Right lobe of liver (tissue), 6 donors: Measurements from ENCODE around the gene ZNF219. TPM values are rescaled to one million over a fixed set of nuclear protein-coding genes. Genes with fewer than 3 reads are reported as not detected.

Source experiments
- ATAC-seq, 4 donors: fragments of 200-7000 bp; cut with Tn5 transposase; one replicate each; pipeline ENCODE4 v1.9.1; 2020; ENCODE audit warnings: mild to moderate bottlenecking in 4 of 4, moderate library complexity in 4 of 4
- DNase-seq, 3 donors: peaks; one replicate each; pipeline ENCODE4 v3.0.0-alpha.2; 2020
- H3K27ac ChIP-seq, 3 donors: fragments of 200-600 bp; one replicate each; pipeline ENCODE4 v1.8.0; 2022
- H3K27me3 ChIP-seq, 2 donors: fragments of 200-600 bp; one replicate each; pipeline ENCODE4 v1.8.0; 2022
- H3K36me3 ChIP-seq, 4 donors: fragments of 200-600 bp; sonication (generic) in 1 of 4; one replicate each; pipeline versions ENCODE4 v1.5.1 to v1.8.0; 2017 to 2022; ENCODE audit warnings: control low read depth in 1 of 4
- H3K4me1 ChIP-seq, 4 donors: fragments of 200-600 bp; sonication (generic) in 1 of 4; one replicate each; pipeline versions ENCODE4 v1.5.1 to v1.8.0; 2017 to 2022; ENCODE audit warnings: control low read depth in 1 of 4
- H3K4me3 ChIP-seq, 3 donors: fragments of 200-600 bp; one replicate each; pipeline ENCODE4 v1.8.0; 2022
- H3K9me3 ChIP-seq, 4 donors: fragments of 200-600 bp; sonication (generic) in 1 of 4; one replicate each; pipeline versions ENCODE4 v1.5.1 to v1.8.0; 2017 to 2022; ENCODE audit warnings: control low read depth in 1 of 4
- POLR2A ChIP-seq: fragments of 450-650 bp; IDR thresholded peaks from one replicate; pipeline ENCODE4 v1.6.1; 2017; ENCODE audit warnings: antibody characterized with exemption, mild to moderate bottlenecking
- WGBS: methylation state at CpG from one replicate; pipeline ENCODE4 v1.1.6; 2018; ENCODE audit warnings: low coverage, low lambda C conversion rate; ENCODE audit not compliant: insufficient coverage; ENCODE audit errors: missing lambda C conversion rate; 5-methylcytosine and 5-hydroxymethylcytosine counted together
- intact Hi-C, 2 donors: fragments of 100-400 bp; cut with DNase I; formaldehyde crosslinking; loops; one replicate each; pipeline versions ENCODE4 v1.11.2 to v1.14.1; 2022
- small RNA-seq, 2 experiments: library from RNA; depleted of rRNA; stranded (forward); fragments of <200 nt; gene quantifications; one replicate each; pipeline ENCODE3, GENCODE V24; 2016
- total RNA-seq, 6 experiments: library from RNA; depleted of rRNA in 2 of 6; stranded (reverse); fragments of >200 nt in 2 of 6; fragmentation: NEBNext Ultra II Directional in 3 of 6; extraction: Animal tissue kit (Norgen Biotek cat#: 25700) in 3 of 6; gene quantifications; one replicate each; pipeline versions ENCODE4 v1.1.0 to v1.2.4, GENCODE V29; 2016 to 2023
- TF ChIP-seq, protein P1 (sequence below), 4 donors: fragments of 200-600 bp in 3 of 4; fragments of 450-650 bp in 1 of 4; IDR thresholded peaks; one replicate each; pipeline versions ENCODE4 v1.5.1 to v1.8.0; 2016 to 2022; ENCODE audit warnings: antibody characterized with exemption in 4 of 4, mild to moderate bottlenecking in 2 of 4
- donor health status: DM: no; HTN: yes; CAD: no.
- donor health status: DM: no; HTN: no; CAD: no.
- donor health status: DM: no; HTN: no; CAD: no.
- donor health status: DM: no; HTN: yes; CAD: no.
- donor health status: DM: no; HTN: yes; CAD: no.

The ZNF219 gene
- total RNA-seq, 6 experiments from 2014 or later: 6.9 to 20.6 (median 9.3) TPM

DNA sequence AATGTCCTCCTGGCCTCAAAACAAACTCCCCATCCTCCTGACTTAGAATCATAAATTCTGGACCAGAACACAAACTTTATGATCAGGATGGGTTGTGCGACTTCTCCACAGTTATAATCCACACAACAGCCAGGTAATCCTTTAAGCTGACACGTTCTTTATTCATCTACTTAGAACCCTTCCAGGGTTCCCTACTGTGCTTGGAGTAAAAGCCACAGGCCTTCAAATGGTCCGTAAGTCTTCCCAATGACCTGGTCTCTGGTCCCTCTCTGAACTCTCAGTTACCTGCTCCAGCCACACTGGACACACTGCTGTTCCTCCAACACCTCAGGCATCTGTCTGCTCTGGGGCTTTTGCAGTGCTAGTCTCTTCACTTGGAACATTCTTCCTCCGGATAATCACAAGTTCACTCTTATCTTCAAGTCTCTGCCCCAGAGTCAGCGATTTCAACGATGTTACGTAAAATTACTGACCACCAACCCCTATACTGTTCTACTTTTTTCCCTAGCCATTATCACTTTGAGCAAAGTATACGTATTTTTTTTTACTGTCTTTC lies 58.0 kb downstream of the ZNF219 start:
- no peaks in the 10 kb centered on the region for H3K36me3 ChIP-seq
- TF ChIP-seq, protein P1, sequence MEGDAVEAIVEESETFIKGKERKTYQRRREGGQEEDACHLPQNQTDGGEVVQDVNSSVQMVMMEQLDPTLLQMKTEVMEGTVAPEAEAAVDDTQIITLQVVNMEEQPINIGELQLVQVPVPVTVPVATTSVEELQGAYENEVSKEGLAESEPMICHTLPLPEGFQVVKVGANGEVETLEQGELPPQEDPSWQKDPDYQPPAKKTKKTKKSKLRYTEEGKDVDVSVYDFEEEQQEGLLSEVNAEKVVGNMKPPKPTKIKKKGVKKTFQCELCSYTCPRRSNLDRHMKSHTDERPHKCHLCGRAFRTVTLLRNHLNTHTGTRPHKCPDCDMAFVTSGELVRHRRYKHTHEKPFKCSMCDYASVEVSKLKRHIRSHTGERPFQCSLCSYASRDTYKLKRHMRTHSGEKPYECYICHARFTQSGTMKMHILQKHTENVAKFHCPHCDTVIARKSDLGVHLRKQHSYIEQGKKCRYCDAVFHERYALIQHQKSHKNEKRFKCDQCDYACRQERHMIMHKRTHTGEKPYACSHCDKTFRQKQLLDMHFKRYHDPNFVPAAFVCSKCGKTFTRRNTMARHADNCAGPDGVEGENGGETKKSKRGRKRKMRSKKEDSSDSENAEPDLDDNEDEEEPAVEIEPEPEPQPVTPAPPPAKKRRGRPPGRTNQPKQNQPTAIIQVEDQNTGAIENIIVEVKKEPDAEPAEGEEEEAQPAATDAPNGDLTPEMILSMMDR (IDR thresholded peaks at IDR 0.05): no peak
- no peak for TF ChIP-seq POLR2A
- H3K9me3 ChIP-seq: no peaks in the 10 kb centered on the region
- no peaks in the 10 kb centered on the region for H3K27me3 ChIP-seq
- 52% methylated on average over 7 of the region's 8 CpGs for WGBS
- no peak overlapping the region for H3K4me3 ChIP-seq
- intact Hi-C loops: no loop called here
- H3K4me1 ChIP-seq: peaks cover 2 to 70% (median 23%) of the 10 kb centered on the region in 4 donors
- peak overlapping the region in 1 of 3 donors; percentile 10 for H3K27ac ChIP-seq
- ATAC-seq (no peak), DNase-seq (no peak)

Small RNA genes lying within 50 kb of the gene (small RNA-seq; reads per million reads assigned to genes)
- gene RNU6-252P: 0 reads per million in 2 experiments

Other genes with a start within 250 kb of the ZNF219 start
- 1 to 10 TPM in 2 of 6 experiments, not detected in 4; 1.0 to 1.1 TPM for gene RNASE3, start 207.3 kb downstream of the ZNF219 start, total RNA-seq
- 1 to 10 TPM in 2 of 6 experiments, under 1 TPM in 3, not detected in 1; 0.29 to 1.7 (median 0.81) TPM for gene RNASE2, start 143.2 kb downstream of the ZNF219 start, total RNA-seq
- gene METTL17, start 108.7 kb downstream of the ZNF219 start, total RNA-seq: 10 to 100 TPM; 27.5 to 70.7 (median 34.6) TPM
- not detected for gene SLC39A2, start 99.4 kb downstream of the ZNF219 start, total RNA-seq
- gene NDRG2, start 73.6 kb downstream of the ZNF219 start, total RNA-seq: 100 to 1,000 TPM in 5 of 6 experiments, 10 to 100 TPM in 1; 92.2 to 255 (median 192) TPM
- gene TPPP2, start 68.4 kb downstream of the ZNF219 start, total RNA-seq: 1 to 10 TPM in 3 of 6 experiments, under 1 TPM in 3; 0.24 to 3.4 (median 1.6) TPM
- gene RNASE13, start 63.8 kb downstream of the ZNF219 start, total RNA-seq: not detected
- gene RNASE7, start 56.3 kb downstream of the ZNF219 start, total RNA-seq: under 1 TPM in 3 of 6 experiments, not detected in 3; 0.18 to 0.31 (median 0.22) TPM
- gene RNASE8, start 40.8 kb downstream of the ZNF219 start, total RNA-seq: not detected
- gene ARHGEF40, start 28.4 kb downstream of the ZNF219 start, total RNA-seq: 10 to 100 TPM; 17.1 to 35.8 (median 25.1) TPM
- 1 to 10 TPM in 1 of 6 experiments, under 1 TPM in 3, not detected in 2; 0.20 to 1.2 (median 0.38) TPM for gene TMEM253, start 2.4 kb upstream of the ZNF219 start, total RNA-seq
- not detected for gene OR5AU1, start 57.4 kb upstream of the ZNF219 start, total RNA-seq
- gene HNRNPC, start 170.8 kb upstream of the ZNF219 start, total RNA-seq: 100 to 1,000 TPM; 170 to 247 (median 229) TPM
- gene RPGRIP1, start 181.4 kb upstream of the ZNF219 start, total RNA-seq: 1 to 10 TPM in 3 of 6 experiments, under 1 TPM in 3; 0.22 to 1.8 (median 1.0) TPM